Measurements from ENCODE around the gene PRR3. TPM values are rescaled to one million over a fixed set of nuclear protein-coding genes. Genes with fewer than 3 reads are reported as not detected.

The PRR3 gene
- polyA plus RNA-seq, 10 donors = 16.0 to 28.1 (median 21.4) TPM

- no peak for DNase-seq
Observed at GRCh38 chr6:30611856-30612194, 54.7 kb downstream of the PRR3 start.

GRCh38 chr6:30612213-30612612, 55.1 kb downstream of the PRR3 start:
- DNase-seq = no peak

- no peak for DNase-seq
Observed at GRCh38 chr6:30612687-30613248, 55.7 kb downstream of the PRR3 start.

Other genes starting within 250 kb of the PRR3 start
- gene TRIM39, start 230.4 kb upstream of the PRR3 start, polyA plus RNA-seq (ENCODE audit: insufficient read length in 10 of 10) = 1 to 10 TPM; 5.9 to 8.9 (median 7.0) TPM
- gene RPP21, start 212.1 kb upstream of the PRR3 start, polyA plus RNA-seq (ENCODE audit: insufficient read length in 10 of 10) = 10 to 100 TPM; 14.0 to 26.0 (median 17.8) TPM
- gene HLA-E, start 67.8 kb upstream of the PRR3 start, polyA plus RNA-seq (ENCODE audit: insufficient read length in 10 of 10) = 100 to 1,000 TPM in 1 of 10 donors, 10 to 100 TPM in 9; 61.7 to 117 (median 76.9) TPM
- 10 to 100 TPM; 45.8 to 73.4 (median 52.1) TPM for gene GNL1, start 806 bp upstream of the PRR3 start, polyA plus RNA-seq (ENCODE audit: insufficient read length in 10 of 10)
- gene ABCF1, start 14.1 kb downstream of the PRR3 start, polyA plus RNA-seq (ENCODE audit: insufficient read length in 10 of 10) = 10 to 100 TPM; 43.9 to 53.4 (median 47.0) TPM
- 10 to 100 TPM; 25.9 to 38.8 (median 29.8) TPM for gene PPP1R10, start 59.9 kb downstream of the PRR3 start, polyA plus RNA-seq (ENCODE audit: insufficient read length in 10 of 10)
- 10 to 100 TPM; 44.3 to 60.3 (median 53.2) TPM for gene MRPS18B, start 60.5 kb downstream of the PRR3 start, polyA plus RNA-seq (ENCODE audit: insufficient read length in 10 of 10)
- gene ATAT1, start 69.6 kb downstream of the PRR3 start, polyA plus RNA-seq (ENCODE audit: insufficient read length in 10 of 10) = 10 to 100 TPM; 14.7 to 33.9 (median 19.9) TPM
- gene C6orf136, start 89.8 kb downstream of the PRR3 start, polyA plus RNA-seq (ENCODE audit: insufficient read length in 10 of 10) = 10 to 100 TPM in 8 of 10 donors, 1 to 10 TPM in 2; 7.7 to 18.2 (median 11.9) TPM
- 10 to 100 TPM; 18.6 to 27.2 (median 22.9) TPM for gene DHX16, start 115.7 kb downstream of the PRR3 start, polyA plus RNA-seq (ENCODE audit: insufficient read length in 10 of 10)
- 10 to 100 TPM; 36.4 to 51.3 (median 42.8) TPM for gene PPP1R18, start 129.3 kb downstream of the PRR3 start, polyA plus RNA-seq (ENCODE audit: insufficient read length in 10 of 10)
- 10 to 100 TPM; 28.5 to 43.1 (median 36.5) TPM for gene NRM, start 133.7 kb downstream of the PRR3 start, polyA plus RNA-seq (ENCODE audit: insufficient read length in 10 of 10)
- gene MDC1, start 160.0 kb downstream of the PRR3 start, polyA plus RNA-seq (ENCODE audit: insufficient read length in 10 of 10) = 10 to 100 TPM; 19.7 to 32.5 (median 23.9) TPM
- 1,000 to 10,000 TPM in 1 of 10 donors, 100 to 1,000 TPM in 9; 582 to 1,224 (median 866) TPM for gene TUBB, start 163.1 kb downstream of the PRR3 start, polyA plus RNA-seq (ENCODE audit: insufficient read length in 10 of 10)
- gene FLOT1, start 185.4 kb downstream of the PRR3 start, polyA plus RNA-seq (ENCODE audit: insufficient read length in 10 of 10) = 100 to 1,000 TPM in 6 of 10 donors, 10 to 100 TPM in 4; 89.4 to 116 (median 103) TPM
- gene IER3, start 187.3 kb downstream of the PRR3 start, polyA plus RNA-seq (ENCODE audit: insufficient read length in 10 of 10) = 10 to 100 TPM in 2 of 10 donors, 1 to 10 TPM in 8; 7.1 to 25.4 (median 9.1) TPM

Data from muscle of back (tissue), 11 donors.